GM19463 (cell line): ENCODE results near the gene HSPA12A.

Source experiments
- ATAC-seq: cut with Tn5 transposase; IDR thresholded peaks from one replicate; pipeline ENCODE4 v1.9.1; 2021; ENCODE audit warnings: mild to moderate bottlenecking, moderate library complexity; ENCODE audit not compliant: unreplicated experiment

HSPA12A gene

GRCh38 chr10:116771959-116772585 is 29.7 kb upstream of the HSPA12A start:
- ATAC-seq: no peak

- ATAC-seq: no peak
Observed at GRCh38 chr10:116771101-116771958, 29.0 kb upstream of the HSPA12A start.

- ATAC-seq: no peak
Observed at GRCh38 chr10:116770281-116770680, 27.9 kb upstream of the HSPA12A start.

GRCh38 chr10:116769791-116770190 is 27.4 kb upstream of the HSPA12A start:
- ATAC-seq: no peak

GRCh38 chr10:116769368-116769767 is 27.0 kb upstream of the HSPA12A start:
- ATAC-seq: no peak

- no peak for ATAC-seq
Observed at GRCh38 chr10:116768786-116769185, 26.4 kb upstream of the HSPA12A start.

- no peak for ATAC-seq
Observed at GRCh38 chr10:116766837-116767634, 24.7 kb upstream of the HSPA12A start.

GRCh38 chr10:116766241-116766827 is 24.0 kb upstream of the HSPA12A start:
- no peak for ATAC-seq

- ATAC-seq: no peak
Observed at GRCh38 chr10:116765648-116766081, 23.3 kb upstream of the HSPA12A start.

GRCh38 chr10:116764979-116765378 is 22.6 kb upstream of the HSPA12A start:
- no peak for ATAC-seq

- ATAC-seq: no peak
Observed at GRCh38 chr10:116763440-116763839, 21.1 kb upstream of the HSPA12A start.

GRCh38 chr10:116761883-116762282 is 19.5 kb upstream of the HSPA12A start:
- ATAC-seq: no peak

GRCh38 chr10:116760919-116761318 is 18.6 kb upstream of the HSPA12A start:
- ATAC-seq: no peak

- ATAC-seq: no peak
Observed at GRCh38 chr10:116757246-116757645, 14.9 kb upstream of the HSPA12A start.

- ATAC-seq: no peak
Observed at GRCh38 chr10:116756277-116756676, 13.9 kb upstream of the HSPA12A start.

GRCh38 chr10:116753759-116754158 is 11.4 kb upstream of the HSPA12A start:
- ATAC-seq: no peak

GRCh38 chr10:116752969-116753665 is 10.8 kb upstream of the HSPA12A start:
- ATAC-seq: no peak

- no peak for ATAC-seq
Observed at GRCh38 chr10:116752563-116752962, 10.2 kb upstream of the HSPA12A start.

- ATAC-seq: no peak
Observed at GRCh38 chr10:116748471-116748870, 6.1 kb upstream of the HSPA12A start.

- no peak for ATAC-seq
Observed at GRCh38 chr10:116748041-116748440, 5.7 kb upstream of the HSPA12A start.
